ENCODE measurements around the gene MYO6. TPM values are rescaled to one million over a fixed set of nuclear protein-coding genes. Genes with fewer than 3 reads are reported as not detected.

Gene MYO6
- total and polyA plus RNA-seq, 2 of the 4 experiments (the other 2 are of a cell fraction) = 6.1 to 6.8 TPM

DNA sequence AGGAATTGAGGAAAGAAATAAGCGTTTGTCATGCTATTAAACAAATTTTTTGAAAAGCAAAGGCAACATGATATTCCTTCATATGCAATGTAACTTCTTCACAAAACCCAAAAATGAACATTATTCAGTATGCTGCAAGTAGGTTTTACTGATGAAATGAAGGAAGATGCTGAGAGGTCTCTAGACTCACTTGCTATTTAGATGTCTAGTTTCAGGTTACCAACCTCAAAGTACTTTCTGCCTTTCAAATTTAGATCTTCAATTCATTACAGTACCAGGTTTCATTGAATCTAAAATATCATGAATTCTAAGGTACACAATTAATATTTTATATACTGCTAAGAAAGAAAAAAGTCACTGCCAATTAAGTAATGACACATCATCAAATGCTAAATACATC is 39.9 kb downstream of the MYO6 start:
- H3K23ac ChIP-seq (ENCODE audit: low read depth, low read length) = no peak overlapping the region
- H3K4me2 ChIP-seq (ENCODE audit: low read depth, low read length) = no peak overlapping the region
- H3K4me1 ChIP-seq (ENCODE audit: control insufficient read depth, insufficient read depth, low read length) = no peaks in the 10 kb centered on the region
- H3K9ac ChIP-seq (ENCODE audit: low read depth, low read length) = no peak overlapping the region
- no peak overlapping the region for H2BK15ac ChIP-seq (ENCODE audit: low read depth, low read length)
- no peak for TF ChIP-seq SMC3 (IDR thresholded peaks at IDR 0.05; ENCODE audit: low read depth, low read length)
- TF ChIP-seq MXI1 (IDR thresholded peaks at IDR 0.05; ENCODE audit: borderline replicate concordance, low read depth, low read length) = no peak
- no peak for TF ChIP-seq RFX5 (IDR thresholded peaks at IDR 0.05; ENCODE audit: low read depth, low read length)
- no peak for TF ChIP-seq POLR2A (IDR thresholded peaks at IDR 0.05; ENCODE audit: low read depth, low read length)
- TF ChIP-seq FOS (IDR thresholded peaks at IDR 0.05; ENCODE audit: low read depth, low read length) = no peak
- TF ChIP-seq MAFK (IDR thresholded peaks at IDR 0.05; ENCODE audit: low read depth, low read length) = no peak
- TF ChIP-seq CEBPB (IDR thresholded peaks at IDR 0.05; ENCODE audit: low read depth, low read length) = no peak
- TF ChIP-seq, protein P1, sequence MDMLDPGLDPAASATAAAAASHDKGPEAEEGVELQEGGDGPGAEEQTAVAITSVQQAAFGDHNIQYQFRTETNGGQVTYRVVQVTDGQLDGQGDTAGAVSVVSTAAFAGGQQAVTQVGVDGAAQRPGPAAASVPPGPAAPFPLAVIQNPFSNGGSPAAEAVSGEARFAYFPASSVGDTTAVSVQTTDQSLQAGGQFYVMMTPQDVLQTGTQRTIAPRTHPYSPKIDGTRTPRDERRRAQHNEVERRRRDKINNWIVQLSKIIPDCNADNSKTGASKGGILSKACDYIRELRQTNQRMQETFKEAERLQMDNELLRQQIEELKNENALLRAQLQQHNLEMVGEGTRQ (IDR thresholded peaks at IDR 0.05; ENCODE audit: low read depth, low read length) = no peak
- TF ChIP-seq, protein P2, sequence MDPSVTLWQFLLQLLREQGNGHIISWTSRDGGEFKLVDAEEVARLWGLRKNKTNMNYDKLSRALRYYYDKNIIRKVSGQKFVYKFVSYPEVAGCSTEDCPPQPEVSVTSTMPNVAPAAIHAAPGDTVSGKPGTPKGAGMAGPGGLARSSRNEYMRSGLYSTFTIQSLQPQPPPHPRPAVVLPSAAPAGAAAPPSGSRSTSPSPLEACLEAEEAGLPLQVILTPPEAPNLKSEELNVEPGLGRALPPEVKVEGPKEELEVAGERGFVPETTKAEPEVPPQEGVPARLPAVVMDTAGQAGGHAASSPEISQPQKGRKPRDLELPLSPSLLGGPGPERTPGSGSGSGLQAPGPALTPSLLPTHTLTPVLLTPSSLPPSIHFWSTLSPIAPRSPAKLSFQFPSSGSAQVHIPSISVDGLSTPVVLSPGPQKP (IDR thresholded peaks at IDR 0.05; ENCODE audit: borderline replicate concordance, low read depth, low read length) = no peak
- TF ChIP-seq RCOR1 (IDR thresholded peaks at IDR 0.05; ENCODE audit: insufficient replicate concordance, low read length) = no peak
- no TSS peak for BruUV-seq (replicated peaks)
- in situ Hi-C loops (cut with MboI; ENCODE audit: low sequenced_read_pairs) (no loop called here), dilution Hi-C loops (cut with HindIII; ENCODE audit: low sequenced_read_pairs, unreplicated experiment) (no loop called here), intact Hi-C loops (cut with micrococcal nuclease) (no loop called here)
- no peak overlapping the region for H3K4ac ChIP-seq (ENCODE audit: low read depth, low read length)
- no peak overlapping the region for H2BK120ac ChIP-seq (ENCODE audit: low read depth, low read length)
- no peak overlapping the region for H3K18ac ChIP-seq (ENCODE audit: low read depth, low read length)
- no peak overlapping the region for H2BK5ac ChIP-seq (ENCODE audit: low read depth, low read length, poor library complexity, severe bottlenecking)
- no peak overlapping the region for H4K8ac ChIP-seq (ENCODE audit: low read depth in 2 of 2, low read length in 2 of 2)
- H4K5ac ChIP-seq (ENCODE audit: low read depth, low read length) = no peak overlapping the region
- H3K27me3 ChIP-seq (ENCODE audit: control insufficient read depth, insufficient read depth, low read length) = no peaks in the 10 kb centered on the region
- no peak overlapping the region for H2AK9ac ChIP-seq (replicated peaks; ENCODE audit: low read depth, low read length, poor library complexity)
- H3K79me1 ChIP-seq (ENCODE audit: low read depth in 1 of 2, low read length in 2 of 2) = peaks cover 6% of the 10 kb centered on the region in 2 experiments; a peak in 2 of 4 replicates
- no peak overlapping the region for H3K14ac ChIP-seq (replicated peaks; ENCODE audit: low read depth, low read length)
- no peaks in the 10 kb centered on the region for H4K20me1 ChIP-seq (ENCODE audit: insufficient read depth, low read length)
- H3K27ac ChIP-seq (ENCODE audit: insufficient read depth, low read length) = no peak overlapping the region
- ATAC-seq (ENCODE audit: low read depth) (no peak), DNase-seq (no peak)
- H2BK20ac ChIP-seq (ENCODE audit: low read depth, low read length) = no peak overlapping the region
- ChIA-PET POLR2A (ENCODE audit: unreplicated experiment) (no interaction called here), CTCF (no interaction called here)
- WGBS, 2 experiments (ENCODE audit: extremely low coverage in 2 of 2, insufficient read length in 1 of 2) = 100% methylated on average over 1 of the region's 1 CpG; no CpG with 5 or more reads in 1 of the 2 experiments
- H3K9me3 ChIP-seq (ENCODE audit: control insufficient read depth, insufficient read depth, low read length) = no peaks in the 10 kb centered on the region
- no peak overlapping the region for H3K4me3 ChIP-seq (ENCODE audit: insufficient read depth, low read depth, low read length)
- no peak overlapping the region for H2AK5ac ChIP-seq (ENCODE audit: low read depth, low read length)
- H4K91ac ChIP-seq (ENCODE audit: insufficient read depth, low read depth, low read length) = no peak overlapping the region
- H2AFZ ChIP-seq (replicated peaks; ENCODE audit: low read length, poor library complexity) = no peak overlapping the region
- H3K36me3 ChIP-seq (ENCODE audit: control insufficient read depth, insufficient read depth, low read length) = no peaks in the 10 kb centered on the region
- 0 out of 2 replicates have a peak, but pooled peaks cover 5% of the 10 kb centered on the region for H3K9me1 ChIP-seq (ENCODE audit: insufficient read depth, low read length)
- no peak overlapping the region for H3K56ac ChIP-seq (ENCODE audit: extremely low read depth, insufficient read depth, low read length)

All from IMR-90 (cell line).